GM18505 (cell line): Measurements from ENCODE around the gene DOHH.

Experiments used
- ATAC-seq: cut with Tn5 transposase; IDR thresholded peaks from one replicate; pipeline ENCODE4 v1.9.1; 2021; ENCODE audit not compliant: unreplicated experiment
- POLR2A ChIP-seq: IDR thresholded peaks from 4 replicates; pipeline ENCODE4 v1.6.1; 2011; ENCODE audit warnings: borderline replicate concordance; ENCODE audit not compliant: insufficient read depth, insufficient read length; ENCODE audit errors: extremely low read depth

DOHH gene

GRCh38 chr19:3500429-3501101, at the start of gene DOHH:
Gene DOHH (minus strand): TSS chr19:3500674. CDS start chr19:3496814, 3,860 bp downstream.
- TF ChIP-seq POLR2A, result peak; percentile 93
- ATAC-seq, result peak; percentile 85

GRCh38 chr19:3549816-3550215, 49.3 kb upstream of the DOHH start:
- ATAC-seq, result no peak
- TF ChIP-seq POLR2A, result no peak

- no peak for ATAC-seq
- TF ChIP-seq POLR2A, result no peak
Observed at GRCh38 chr19:3548606-3549005, 48.1 kb upstream of the DOHH start.

GRCh38 chr19:3547767-3548282, 47.4 kb upstream of the DOHH start:
- TF ChIP-seq POLR2A, result no peak
- ATAC-seq, result no peak

GRCh38 chr19:3547301-3547731, 46.8 kb upstream of the DOHH start:
- TF ChIP-seq POLR2A, result no peak
- no peak for ATAC-seq

GRCh38 chr19:3546119-3546518, 45.6 kb upstream of the DOHH start:
- ATAC-seq, result no peak
- no peak for TF ChIP-seq POLR2A

GRCh38 chr19:3545669-3546034, 45.2 kb upstream of the DOHH start:
- ATAC-seq, result no peak
- no peak for TF ChIP-seq POLR2A

GRCh38 chr19:3544742-3545668, 44.5 kb upstream of the DOHH start:
- ATAC-seq, result no peak
- TF ChIP-seq POLR2A, result no peak

- ATAC-seq, result no peak
- TF ChIP-seq POLR2A, result no peak
Observed at GRCh38 chr19:3544058-3544376, 43.5 kb upstream of the DOHH start.

GRCh38 chr19:3543150-3544057, 42.9 kb upstream of the DOHH start:
- no peak for ATAC-seq
- TF ChIP-seq POLR2A, result no peak

- no peak for TF ChIP-seq POLR2A
- ATAC-seq, result no peak
Observed at GRCh38 chr19:3539756-3540118, 39.3 kb upstream of the DOHH start.

GRCh38 chr19:3538965-3539755, 38.7 kb upstream of the DOHH start, which contains the start of gene TEKTIP1:
Gene TEKTIP1 (plus strand): TSS chr19:3539174. CDS start chr19:3539178, 4 bp downstream.
- no peak for ATAC-seq
- TF ChIP-seq POLR2A, result no peak
